Right atrium auricular region (tissue), 2 donors: ENCODE measurements around the gene MMP20. TPM values are rescaled to one million over a fixed set of nuclear protein-coding genes. Genes with fewer than 3 reads are reported as not detected.

Experiments
- DNase-seq: peaks from one replicate; pipeline ENCODE4 v3.0.0-alpha.2; 2019; ENCODE audit warnings: low spot score
- H3K27ac ChIP-seq, 2 donors: fragments of 200-600 bp; sonication (generic); 1 replicate in 1 of 2; 2 replicates in 1 of 2; pipeline ENCODE4 v1.5.1; 2016 to 2019
- H3K27me3 ChIP-seq, 2 donors: fragments of 200-600 bp; sonication (generic); one replicate each; pipeline versions ENCODE4 v1.5.1 to v1.6.0; 2017 to 2019
- H3K36me3 ChIP-seq: fragments of 200-600 bp; sonication (generic); one replicate; pipeline ENCODE4 v1.5.1; 2016
- H3K4me1 ChIP-seq, 2 donors: fragments of 200-600 bp; sonication (generic); one replicate each; pipeline versions ENCODE4 v1.5.1 to v1.6.0; 2017 to 2019
- H3K4me3 ChIP-seq, 2 donors: fragments of 200-600 bp; sonication (generic); 1 replicate in 1 of 2; 2 replicates in 1 of 2; pipeline ENCODE4 v1.5.1; 2017 to 2019; ENCODE audit warnings: mild to moderate bottlenecking in 1 of 2, moderate library complexity in 1 of 2
- H3K9me3 ChIP-seq, 2 donors: fragments of 200-600 bp; sonication (generic); one replicate each; pipeline ENCODE4 v1.5.1; 2019
- CTCF ChIP-seq, 2 donors: fragments of 200-600 bp; sonication (generic); IDR thresholded peaks; one replicate each; pipeline ENCODE4 v1.5.1; 2019; ENCODE audit warnings: antibody characterized with exemption in 2 of 2
- total RNA-seq, 2 donors: library from RNA; depleted of rRNA; stranded (reverse); fragments of >200 nt; gene quantifications; one replicate each; pipeline ENCODE4 v1.1.0, GENCODE V29; 2016

Gene MMP20
- total RNA-seq, 2 donors from 2014 or later = not detected

GRCh38 chr11:102590276-102591049, 34.7 kb downstream of the MMP20 start:
- no peak for DNase-seq
- TF ChIP-seq CTCF (IDR thresholded peaks at IDR 0.05) = no peak
- no peak overlapping the region for H3K4me3 ChIP-seq

GRCh38 chr11:102589047-102589459, 36.1 kb downstream of the MMP20 start:
- H3K4me1 ChIP-seq = no peaks in the 10 kb centered on the region
- TF ChIP-seq CTCF (IDR thresholded peaks at IDR 0.05) = no peak

More at GRCh38 chr11:102590276-102591049, 34.7 kb downstream of the MMP20 start:
- no peaks in the 10 kb centered on the region for H3K27me3 ChIP-seq
- H3K9me3 ChIP-seq = peaks cover 4 to 10% of the 10 kb centered on the region in 2 donors
- no peaks in the 10 kb centered on the region for H3K4me1 ChIP-seq
- H3K27ac ChIP-seq = no peak overlapping the region
- H3K36me3 ChIP-seq = no peaks in the 10 kb centered on the region

GRCh38 chr11:102587722-102588121, 37.4 kb downstream of the MMP20 start:
- Histone ChIP-seq H3K4me1 (no peaks in the 10 kb centered on the region), H3K4me3 (no peak overlapping the region), H3K36me3 (no peaks in the 10 kb centered on the region), H3K27ac (no peak overlapping the region), H3K9me3 (peaks cover 4 to 10% of the 10 kb centered on the region in 2 donors), H3K27me3 (no peaks in the 10 kb centered on the region)
- TF ChIP-seq CTCF (IDR thresholded peaks at IDR 0.05) = no peak
- DNase-seq = no peak

More at GRCh38 chr11:102589047-102589459, 36.1 kb downstream of the MMP20 start:
- no peak overlapping the region for H3K4me3 ChIP-seq
- H3K27me3 ChIP-seq = no peaks in the 10 kb centered on the region
- no peaks in the 10 kb centered on the region for H3K36me3 ChIP-seq
- no peak for DNase-seq
- H3K9me3 ChIP-seq = peaks cover 4 to 10% of the 10 kb centered on the region in 2 donors
- H3K27ac ChIP-seq = no peak overlapping the region

GRCh38 chr11:102583141-102583873, 41.8 kb downstream of the MMP20 start:
- Histone ChIP-seq H3K4me1 (no peaks in the 10 kb centered on the region), H3K27ac (no peak overlapping the region), H3K27me3 (no peaks in the 10 kb centered on the region), H3K9me3 (peaks cover 4 to 9% of the 10 kb centered on the region in 2 donors), H3K4me3 (no peak overlapping the region), H3K36me3 (no peaks in the 10 kb centered on the region)
- TF ChIP-seq CTCF (IDR thresholded peaks at IDR 0.05) = no peak
- DNase-seq = no peak

GRCh38 chr11:102582140-102582539, 43.0 kb downstream of the MMP20 start:
- no peak for TF ChIP-seq CTCF (IDR thresholded peaks at IDR 0.05)
- DNase-seq = no peak
- Histone ChIP-seq H3K9me3 (no peaks in the 10 kb centered on the region), H3K4me1 (no peaks in the 10 kb centered on the region), H3K27ac (no peak overlapping the region), H3K27me3 (no peaks in the 10 kb centered on the region), H3K4me3 (no peak overlapping the region), H3K36me3 (no peaks in the 10 kb centered on the region)
